ENCODE data around the gene MOV10L1.

MOV10L1 gene

DNA sequence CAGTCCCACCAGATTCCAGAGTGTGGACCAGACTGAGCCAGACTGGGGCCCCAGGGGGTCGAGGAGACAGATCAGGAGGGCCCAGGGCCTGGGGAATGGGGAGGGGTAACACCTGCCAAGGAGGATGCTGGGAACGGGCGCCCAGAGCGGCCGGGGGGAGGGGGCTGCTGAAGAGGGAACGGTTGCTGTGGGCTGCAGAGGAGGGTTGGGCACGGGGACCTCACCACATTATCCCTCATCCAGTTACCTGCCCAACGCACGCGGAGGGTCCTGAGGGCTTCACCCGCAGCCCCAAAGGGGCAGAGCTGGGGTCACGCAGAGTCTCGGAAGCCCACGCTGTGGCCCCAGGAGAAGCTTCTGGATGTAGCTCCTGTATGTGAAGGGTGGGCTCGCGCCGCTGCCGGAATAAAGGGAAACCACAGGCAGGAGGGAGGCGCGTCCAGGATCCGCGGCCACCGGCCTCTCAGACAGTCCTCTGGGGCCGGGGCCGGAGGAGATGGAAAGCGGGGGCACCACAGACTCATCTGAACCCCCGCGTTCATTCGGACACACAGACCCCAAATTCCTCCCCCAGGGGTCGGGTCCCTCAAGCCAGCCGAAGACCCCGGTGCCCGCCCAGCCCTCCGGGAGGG, 110.1 kb downstream of the MOV10L1 start:
- Histone ChIP-seq H3K27ac (ENCODE audit: low read length) (no peak overlapping the region), H3K36me3 (replicated peaks; ENCODE audit: low read depth, low read length) (peaks cover 4% of the 10 kb centered on the region), H2AFZ (ENCODE audit: low read depth, low read length) (no peak overlapping the region), H3K9me3 (ENCODE audit: insufficient read depth, low read length) (no peaks in the 10 kb centered on the region), H4K20me1 (ENCODE audit: insufficient read depth, low read length) (peaks cover 10% of the 10 kb centered on the region; the same call in 1 of the 2 replicates), H3K4me1 (ENCODE audit: low read length) (peaks cover 16% of the 10 kb centered on the region), H3K4me3 (ENCODE audit: low read length) (peak overlapping the region; percentile 93), H3K27me3 (ENCODE audit: low read depth, low read length) (no peaks in the 10 kb centered on the region), H3K9ac (ENCODE audit: low read length) (peak overlapping the region; percentile 56; the same call in 1 of the 2 replicates), H3K79me2 (ENCODE audit: low read length) (peaks cover 23% of the 10 kb centered on the region), H3K4me2 (ENCODE audit: low read length) (peak overlapping the region; percentile 70)
- no peak for TF ChIP-seq EZH2phosphoT487 (IDR thresholded peaks at IDR 0.05; ENCODE audit: low read depth)
- TF ChIP-seq, protein P1, sequence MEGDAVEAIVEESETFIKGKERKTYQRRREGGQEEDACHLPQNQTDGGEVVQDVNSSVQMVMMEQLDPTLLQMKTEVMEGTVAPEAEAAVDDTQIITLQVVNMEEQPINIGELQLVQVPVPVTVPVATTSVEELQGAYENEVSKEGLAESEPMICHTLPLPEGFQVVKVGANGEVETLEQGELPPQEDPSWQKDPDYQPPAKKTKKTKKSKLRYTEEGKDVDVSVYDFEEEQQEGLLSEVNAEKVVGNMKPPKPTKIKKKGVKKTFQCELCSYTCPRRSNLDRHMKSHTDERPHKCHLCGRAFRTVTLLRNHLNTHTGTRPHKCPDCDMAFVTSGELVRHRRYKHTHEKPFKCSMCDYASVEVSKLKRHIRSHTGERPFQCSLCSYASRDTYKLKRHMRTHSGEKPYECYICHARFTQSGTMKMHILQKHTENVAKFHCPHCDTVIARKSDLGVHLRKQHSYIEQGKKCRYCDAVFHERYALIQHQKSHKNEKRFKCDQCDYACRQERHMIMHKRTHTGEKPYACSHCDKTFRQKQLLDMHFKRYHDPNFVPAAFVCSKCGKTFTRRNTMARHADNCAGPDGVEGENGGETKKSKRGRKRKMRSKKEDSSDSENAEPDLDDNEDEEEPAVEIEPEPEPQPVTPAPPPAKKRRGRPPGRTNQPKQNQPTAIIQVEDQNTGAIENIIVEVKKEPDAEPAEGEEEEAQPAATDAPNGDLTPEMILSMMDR (IDR thresholded peaks at IDR 0.05; ENCODE audit: low read depth, low read length): no peak

DNA sequence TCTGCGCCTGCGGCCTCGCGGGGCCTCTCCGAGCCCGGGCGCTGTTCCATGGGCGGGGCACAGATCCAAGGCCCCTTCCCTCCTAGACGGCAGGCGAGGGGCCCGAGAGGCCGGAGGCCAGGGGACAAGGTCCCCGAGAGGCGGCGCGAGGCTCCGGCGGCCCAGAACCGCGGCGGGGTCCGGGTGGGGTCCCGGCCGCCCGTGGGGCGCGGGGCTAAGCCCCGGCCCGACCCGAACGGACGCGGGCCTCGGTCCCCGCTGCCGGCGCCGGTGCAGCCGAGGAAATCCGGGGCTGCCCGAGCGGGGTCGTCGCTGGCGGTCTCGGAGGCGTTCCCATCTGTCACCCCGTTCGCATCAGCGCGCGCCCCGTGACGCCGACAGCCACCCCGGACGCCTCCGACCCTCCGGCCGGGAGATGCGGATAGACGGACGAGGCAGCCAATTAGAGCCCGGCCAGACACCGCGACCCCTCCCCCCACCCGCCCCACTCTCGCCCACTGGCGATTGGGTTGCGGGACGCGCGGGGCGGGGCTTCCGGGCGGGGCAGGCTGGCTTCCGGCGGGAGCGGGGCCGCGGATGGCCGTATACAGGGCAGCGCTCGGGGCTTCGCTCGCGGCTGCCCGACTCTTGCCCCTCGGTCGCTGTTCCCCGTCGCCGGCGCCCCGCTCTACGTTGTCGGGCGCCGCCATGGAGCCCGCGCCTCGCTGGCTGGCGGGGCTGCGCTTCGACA, 110.8 kb downstream of the MOV10L1 start, which contains the start of gene SELENOO:
TSS of gene SELENOO (plus strand) at position 551 of the 730 bp plus-strand sequence. CDS start at position 577, 26 bp downstream.
- Histone ChIP-seq H3K79me2 (ENCODE audit: low read length) (peaks cover 23% of the 10 kb centered on the region), H3K27ac (ENCODE audit: low read length) (no peak within 1 kb of the TSS)

DNA sequence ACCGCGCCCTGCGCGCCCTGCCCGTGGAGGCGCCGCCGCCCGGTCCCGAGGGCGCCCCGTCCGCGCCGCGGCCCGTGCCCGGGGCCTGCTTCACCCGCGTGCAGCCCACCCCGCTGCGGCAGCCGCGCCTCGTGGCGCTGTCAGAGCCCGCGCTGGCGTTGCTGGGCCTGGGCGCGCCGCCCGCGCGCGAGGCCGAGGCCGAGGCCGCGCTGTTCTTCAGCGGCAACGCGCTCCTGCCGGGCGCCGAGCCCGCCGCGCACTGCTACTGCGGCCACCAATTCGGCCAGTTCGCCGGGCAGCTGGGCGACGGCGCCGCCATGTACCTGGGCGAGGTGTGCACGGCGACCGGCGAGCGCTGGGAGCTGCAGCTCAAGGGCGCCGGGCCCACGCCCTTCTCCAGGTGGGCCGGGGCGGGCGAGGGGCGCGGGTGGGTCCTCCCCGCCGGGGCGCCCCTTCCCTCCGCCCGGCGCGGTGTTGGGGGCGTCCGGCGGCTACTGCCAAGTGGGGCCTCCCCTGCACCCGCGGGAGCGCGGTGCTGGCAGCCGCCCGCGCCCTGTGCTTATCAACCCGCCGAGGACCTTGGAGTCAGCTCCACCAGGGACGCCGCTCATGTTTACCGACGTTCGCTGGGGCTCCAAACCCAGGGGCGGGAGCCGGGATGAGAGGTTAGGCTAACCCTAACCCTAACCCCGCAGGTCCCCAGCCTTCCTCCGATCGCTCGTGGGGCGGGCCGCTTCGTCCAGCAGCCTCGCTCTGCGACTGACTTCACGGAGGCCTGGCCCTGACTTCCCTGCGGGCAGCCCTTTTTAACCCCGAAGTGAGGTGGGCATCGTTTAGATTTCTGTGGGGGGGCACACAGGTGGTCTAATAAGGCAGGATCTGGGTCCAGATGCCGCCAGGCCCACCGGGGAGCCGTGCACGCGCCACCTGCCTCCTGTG, 111.7 kb downstream of the MOV10L1 start:
- peak overlapping the region; percentile 93 for H3K4me3 ChIP-seq (ENCODE audit: low read length)
- TF ChIP-seq, protein P1 (IDR thresholded peaks at IDR 0.05; ENCODE audit: low read depth, low read length): no peak
- no peak for TF ChIP-seq EZH2phosphoT487 (IDR thresholded peaks at IDR 0.05; ENCODE audit: low read depth)
- peak overlapping the region; percentile 70 for H3K9ac ChIP-seq (ENCODE audit: low read length)
- no peaks in the 10 kb centered on the region for H3K27me3 ChIP-seq (ENCODE audit: low read depth, low read length)
- H3K9me3 ChIP-seq (ENCODE audit: insufficient read depth, low read length): no peaks in the 10 kb centered on the region
- H4K20me1 ChIP-seq (ENCODE audit: insufficient read depth, low read length): peaks cover 10% of the 10 kb centered on the region; the same call in 1 of the 2 replicates
- H3K4me1 ChIP-seq (ENCODE audit: low read length): peaks cover 12% of the 10 kb centered on the region; the same call in 1 of the 2 replicates
- H3K27ac ChIP-seq (ENCODE audit: low read length): no peak overlapping the region
- H3K79me2 ChIP-seq (ENCODE audit: low read length): peaks cover 23% of the 10 kb centered on the region
- peaks cover 6% of the 10 kb centered on the region for H3K36me3 ChIP-seq (replicated peaks; ENCODE audit: low read depth, low read length)
- H2AFZ ChIP-seq (ENCODE audit: low read depth, low read length): no peak overlapping the region
- peak overlapping the region; percentile 95 for H3K4me2 ChIP-seq (ENCODE audit: low read length)

More for the DNA sequence above, 110.8 kb downstream of the MOV10L1 start, which contains the start of gene SELENOO:
- Histone ChIP-seq H3K4me2 (ENCODE audit: low read length) (peak within 1 kb of the TSS; percentile 95), H3K36me3 (replicated peaks; ENCODE audit: low read depth, low read length) (peaks cover 4% of the 10 kb centered on the region), H3K4me1 (ENCODE audit: low read length) (peaks cover 12% of the 10 kb centered on the region; the same call in 1 of the 2 replicates), H4K20me1 (ENCODE audit: insufficient read depth, low read length) (peaks cover 10% of the 10 kb centered on the region; the same call in 1 of the 2 replicates), H3K27me3 (ENCODE audit: low read depth, low read length) (no peaks in the 10 kb centered on the region), H3K9me3 (ENCODE audit: insufficient read depth, low read length) (no peaks in the 10 kb centered on the region), H3K4me3 (ENCODE audit: low read length) (peak within 1 kb of the TSS; percentile 93), H3K9ac (ENCODE audit: low read length) (peak within 1 kb of the TSS; percentile 70), H2AFZ (ENCODE audit: low read depth, low read length) (no peak within 1 kb of the TSS)
- TF ChIP-seq, protein P1 (IDR thresholded peaks at IDR 0.05; ENCODE audit: low read depth, low read length): no peak
- no peak for TF ChIP-seq EZH2phosphoT487 (IDR thresholded peaks at IDR 0.05; ENCODE audit: low read depth)
